Adrenal gland (tissue), 12 donors: ENCODE measurements around the gene BCAR3. TPM values are rescaled to one million over a fixed set of nuclear protein-coding genes. Genes with fewer than 3 reads are reported as not detected.

Experiments used
- DNase-seq, 7 donors: peaks; one replicate each; pipeline ENCODE4 v3.0.0-alpha.2; 2019 to 2020
- H3K27ac ChIP-seq, 5 donors: fragments of 200-600 bp; sonication (generic) in 4 of 5; 1 replicate in 3 of 5; 2 replicates in 2 of 5; pipeline versions ENCODE4 v1.5.1 to v1.8.0; 2016 to 2020; ENCODE audit warnings: mild to moderate bottlenecking in 1 of 5
- H3K27me3 ChIP-seq: fragments of 200-600 bp; 2 replicates; pipeline ENCODE4 v1.8.0; 2021
- H3K36me3 ChIP-seq, 2 donors: fragments of 200-600 bp; replicated peaks in 1 of 2; 1 replicate in 1 of 2; 2 replicates in 1 of 2; pipeline versions ENCODE4 v1.5.1 to v1.8.0; 2018 to 2022
- H3K4me1 ChIP-seq, 2 donors: fragments of 200-600 bp; replicated peaks in 1 of 2; 1 replicate in 1 of 2; 2 replicates in 1 of 2; pipeline versions ENCODE4 v1.5.1 to v1.8.0; 2018 to 2021
- H3K4me3 ChIP-seq, 4 donors: fragments of 200-600 bp; sonication (generic) in 3 of 4; one replicate each; pipeline ENCODE4 v1.5.1; 2016 to 2018
- H3K9me3 ChIP-seq, 3 donors: fragments of 200-600 bp; sonication (generic) in 1 of 3; replicated peaks in 1 of 3; 1 replicate in 2 of 3; 2 replicates in 1 of 3; pipeline versions ENCODE4 v1.5.1 to v1.8.0; 2016 to 2021
- CTCF ChIP-seq, 6 experiments: fragments of 450-650 bp in 4 of 6; fragments of 200-600 bp in 2 of 6; sonication (generic) in 1 of 6; IDR thresholded peaks; 1 replicate in 5 of 6; 2 replicates in 1 of 6; pipeline versions ENCODE4 v1.5.1 to v1.8.0; 2016 to 2021; ENCODE audit warnings: antibody characterized with exemption in 6 of 6, mild to moderate bottlenecking in 2 of 6, moderate library complexity in 1 of 6
- POLR2A ChIP-seq, 2 donors: fragments of 450-650 bp; IDR thresholded peaks; one replicate each; pipeline ENCODE4 v1.6.1; 2017; ENCODE audit warnings: antibody characterized with exemption in 2 of 2, mild to moderate bottlenecking in 2 of 2, moderate library complexity in 1 of 2
- WGBS, 4 donors: extraction: QIAGEN DNeasy Blood & Tissue Kit in 2 of 4; methylation state at CpG; one replicate each; pipeline versions ENCODE4 v1.1.5 to v1.1.7; 2013 to 2017; 5-methylcytosine and 5-hydroxymethylcytosine counted together
- intact Hi-C, 2 donors: fragments of 100-400 bp; cut with DNase I; formaldehyde crosslinking; loops; one replicate each; pipeline versions ENCODE4 v1.14.1 to v1.15.0; 2022 to 2023
- polyA plus RNA-seq, 3 donors: library from polyadenylated mRNA; stranded (reverse); fragments of 200-250 nt in 2 of 3; fragments of 350-450 nt in 1 of 3; fragmentation: Illumina TruSeq in 1 of 3; extraction: RNeasy Lipid Tissue Mini Kit (QIAGEN cat#74804) in 1 of 3; gene quantifications; one replicate each; pipeline ENCODE4 v1.2.3, GENCODE V29; 2013 to 2014
- total RNA-seq, 9 donors: library from RNA; depleted of rRNA in 4 of 9; stranded (reverse); fragments of >200 nt in 4 of 9; fragments of 120-200 nt in 1 of 9; fragmentation: NEBNext Ultra II Directional in 1 of 9; extraction: Animal tissue kit (Norgen Biotek cat#: 25700) in 1 of 9; gene quantifications; one replicate each; pipeline versions ENCODE4 v1.1.0 to v1.2.4, GENCODE V29; 2013 to 2023
- donor health status: healthy with polysubstance abuse.
- donor health status: Bipolar disorder and iron deficiency.
- donor health status: DM: yes; HTN: yes; CAD: no.
- donor health status: DM: no; HTN: no; CAD: no.
- donor health status: DM: no; HTN: no; CAD: no.
- donor health status: DM: yes; HTN: yes; CAD: no.

The BCAR3 gene
- total and polyA plus RNA-seq, 12 donors: 6.5 to 31.6 (median 23.9) TPM

GRCh38 chr1:93601686-93602085 lies 80.0 kb downstream of the BCAR3 start:
- H3K4me3 ChIP-seq: no peak overlapping the region
- intact Hi-C loops: no loop called here
- TF ChIP-seq CTCF (IDR thresholded peaks at IDR 0.05): no peak
- TF ChIP-seq POLR2A (IDR thresholded peaks at IDR 0.05): no peak
- WGBS, 4 donors: 74 to 100% (median 93%) methylated on average over 1 of the region's 1 CpG
- H3K36me3 ChIP-seq: no peaks in the 10 kb centered on the region
- H3K4me1 ChIP-seq: peaks cover 10 to 50% of the 10 kb centered on the region in 2 donors
- no peak for DNase-seq
- no peaks in the 10 kb centered on the region for H3K27me3 ChIP-seq
- no peak overlapping the region for H3K27ac ChIP-seq
- H3K9me3 ChIP-seq: no peaks in the 10 kb centered on the region

GRCh38 chr1:93600663-93601062 lies 81.0 kb downstream of the BCAR3 start:
- Histone ChIP-seq H3K27me3 (no peaks in the 10 kb centered on the region), H3K36me3 (no peaks in the 10 kb centered on the region), H3K4me3 (no peak overlapping the region), H3K9me3 (no peaks in the 10 kb centered on the region), H3K4me1 (peaks cover 10 to 45% of the 10 kb centered on the region in 2 donors), H3K27ac (no peak overlapping the region)
- intact Hi-C loops: no loop called here
- TF ChIP-seq POLR2A (IDR thresholded peaks at IDR 0.05) (no peak), CTCF (IDR thresholded peaks at IDR 0.05) (no peak)
- 80 to 90% (median 85%) methylated on average over 1 to 2 of the region's 2 CpGs for WGBS, 4 donors
- no peak for DNase-seq

GRCh38 chr1:93599479-93599878 lies 82.2 kb downstream of the BCAR3 start:
- intact Hi-C loops: no loop called here
- H3K4me3 ChIP-seq: no peak overlapping the region
- no peak overlapping the region for H3K27ac ChIP-seq
- peaks cover 10 to 42% of the 10 kb centered on the region in 2 donors for H3K4me1 ChIP-seq
- no peak for TF ChIP-seq CTCF (IDR thresholded peaks at IDR 0.05)
- TF ChIP-seq POLR2A (IDR thresholded peaks at IDR 0.05): no peak
- 96 to 99% (median 97%) methylated on average over 5 to 6 of the region's 6 CpGs for WGBS, 4 donors
- DNase-seq: no peak
- no peaks in the 10 kb centered on the region for H3K27me3 ChIP-seq
- no peaks in the 10 kb centered on the region for H3K9me3 ChIP-seq
- H3K36me3 ChIP-seq: no peaks in the 10 kb centered on the region

GRCh38 chr1:93598861-93599439 lies 82.7 kb downstream of the BCAR3 start:
- 88 to 100% (median 90%) methylated on average over 5 to 7 of the region's 7 CpGs for WGBS, 4 donors
- Histone ChIP-seq H3K36me3 (no peaks in the 10 kb centered on the region), H3K27ac (no peak overlapping the region), H3K4me1 (peaks cover 10 to 38% of the 10 kb centered on the region in 2 donors), H3K9me3 (no peaks in the 10 kb centered on the region), H3K27me3 (no peaks in the 10 kb centered on the region), H3K4me3 (no peak overlapping the region)
- TF ChIP-seq CTCF (IDR thresholded peaks at IDR 0.05) (no peak), POLR2A (IDR thresholded peaks at IDR 0.05) (no peak)
- DNase-seq: no peak
- intact Hi-C loops: no loop called here
